BLaER1 treated with 17β-estradiol and CSF1 and Interleukin-3, amounts not matched to agents 10 nM and 100 nM (cell line): ENCODE data around the gene SPZ1.
A peak's percentile ranks its signal among the peaks of the same experiment; 100 is the strongest.
"Not testable (repeated sequence)": the region's sequence is repeated elsewhere in the genome, so short reads cannot be mapped to it uniquely, and the experiment has no call there.

Experiments
- H3K27ac ChIP-seq, 11 experiments: shearing (Covaris generic); formaldehyde crosslinking; 2 replicates each; pipeline ENCODE4 v1.8.1; 2022
- H3K27me3 ChIP-seq, 11 experiments: shearing (Covaris generic); formaldehyde crosslinking; 2 replicates each; pipeline ENCODE4 v1.8.1; 2022
- H3K36me3 ChIP-seq, 11 experiments: shearing (Covaris generic); formaldehyde crosslinking; 2 replicates each; pipeline ENCODE4 v1.8.1; 2022
- H3K4me1 ChIP-seq, 10 experiments: shearing (Covaris generic); formaldehyde crosslinking; 2 replicates each; pipeline ENCODE4 v1.8.1; 2022
- H3K4me2 ChIP-seq, 11 experiments: shearing (Covaris generic); formaldehyde crosslinking; 2 replicates each; pipeline ENCODE4 v1.8.1; 2022
- H3K4me3 ChIP-seq, 10 experiments: shearing (Covaris generic); formaldehyde crosslinking; 2 replicates each; pipeline ENCODE4 v1.8.1; 2022
- H3K9ac ChIP-seq, 11 experiments: shearing (Covaris generic); formaldehyde crosslinking; 2 replicates each; pipeline ENCODE4 v1.8.1; 2022
- H3K9me3 ChIP-seq, 11 experiments: shearing (Covaris generic); formaldehyde crosslinking; replicated peaks in 1 of 11; 2 replicates each; pipeline ENCODE4 v1.8.1; 2022
- H4K20me1 ChIP-seq, 11 experiments: shearing (Covaris generic); formaldehyde crosslinking; 2 replicates each; pipeline ENCODE4 v1.8.1; 2022
- Cebpa-rat ChIP-seq, 11 experiments: shearing (Covaris generic); IDR thresholded peaks; 2 replicates each; pipeline ENCODE4 v1.8.1; 2022

Gene SPZ1, protein sequence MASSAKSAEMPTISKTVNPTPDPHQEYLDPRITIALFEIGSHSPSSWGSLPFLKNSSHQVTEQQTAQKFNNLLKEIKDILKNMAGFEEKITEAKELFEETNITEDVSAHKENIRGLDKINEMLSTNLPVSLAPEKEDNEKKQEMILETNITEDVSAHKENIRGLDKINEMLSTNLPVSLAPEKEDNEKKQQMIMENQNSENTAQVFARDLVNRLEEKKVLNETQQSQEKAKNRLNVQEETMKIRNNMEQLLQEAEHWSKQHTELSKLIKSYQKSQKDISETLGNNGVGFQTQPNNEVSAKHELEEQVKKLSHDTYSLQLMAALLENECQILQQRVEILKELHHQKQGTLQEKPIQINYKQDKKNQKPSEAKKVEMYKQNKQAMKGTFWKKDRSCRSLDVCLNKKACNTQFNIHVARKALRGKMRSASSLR

DNA sequence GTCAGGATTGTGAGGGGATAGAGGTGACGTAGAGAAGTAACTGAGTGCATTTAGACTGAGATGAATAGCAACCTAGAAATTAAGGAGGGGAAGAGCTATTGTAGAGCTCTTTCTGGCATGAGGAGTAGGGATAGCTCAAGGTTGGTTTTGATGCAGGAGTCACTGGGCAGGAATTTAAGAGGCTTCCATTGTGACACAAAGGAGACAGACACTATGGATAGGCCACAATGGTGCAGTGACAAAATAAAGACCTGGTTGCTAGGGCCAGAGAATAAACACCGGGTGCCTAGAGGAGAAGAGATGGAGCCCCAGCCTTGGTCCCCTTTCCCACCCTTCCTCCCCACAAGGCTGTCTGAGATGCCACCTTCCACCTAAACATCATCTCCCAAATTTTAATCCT is at the start of gene SPZ1:
SPZ1 (plus strand) TSS at position 301 of the 400 bp plus-strand sequence. CDS start 214 bp downstream, outside the sequence.
- Histone ChIP-seq H3K4me3 (no peak within 1 kb of the TSS), H3K4me1 (peaks cover 0 to 15% (median 4%) of the 10 kb centered on the region in 10 experiments; a peak in 9 of 20 replicates), H3K27me3 (no peaks in the 10 kb centered on the region), H3K36me3 (no peaks in the 10 kb centered on the region), H3K4me2 (no peak within 1 kb of the TSS; a peak in 2 of 22 replicates), H4K20me1 (no peaks in the 10 kb centered on the region), H3K9me3 (peaks cover 0 to 15% (median 5%) of the 10 kb centered on the region in 11 experiments; a peak in 6 of 22 replicates), H3K9ac (no peak within 1 kb of the TSS), H3K27ac (no peak within 1 kb of the TSS)
- TF ChIP-seq Cebpa-rat (IDR thresholded peaks at IDR 0.05): no peak

DNA sequence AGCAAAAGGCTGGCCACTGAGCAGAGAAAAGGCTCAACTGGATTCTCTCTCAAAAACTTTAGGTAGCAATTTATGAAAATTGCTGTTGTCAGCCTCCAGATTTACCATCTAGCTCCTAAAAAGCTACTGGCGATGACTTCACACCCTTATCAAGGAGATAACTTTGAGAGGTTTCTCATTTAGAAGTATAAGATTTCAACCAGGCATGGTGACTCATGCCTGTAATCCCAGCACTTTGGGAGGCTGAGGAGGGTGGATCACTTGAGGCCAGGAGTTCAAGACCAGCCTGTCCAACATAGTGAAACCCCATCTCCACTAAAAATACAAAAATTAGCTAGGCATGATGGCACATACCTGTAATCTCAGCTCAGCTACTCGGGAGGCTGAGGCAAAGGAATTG is 49.3 kb upstream of the SPZ1 start:
- not testable (repeated sequence) for H3K4me3 ChIP-seq, H3K27me3 ChIP-seq, H3K9me3 ChIP-seq, H4K20me1 ChIP-seq, H3K36me3 ChIP-seq
- peak overlapping the region in 10 of 11 experiments; percentile 3 to 78 (median 37); a peak in 12 of 22 replicates for H3K9ac ChIP-seq
- peaks cover 33 to 71% (median 56%) of the 10 kb centered on the region in 10 experiments for H3K4me1 ChIP-seq
- H3K4me2 ChIP-seq: peak overlapping the region; percentile 35 to 81 (median 65)
- peak overlapping the region; percentile 34 to 89 (median 80); a peak in 21 of 22 replicates for H3K27ac ChIP-seq

DNA sequence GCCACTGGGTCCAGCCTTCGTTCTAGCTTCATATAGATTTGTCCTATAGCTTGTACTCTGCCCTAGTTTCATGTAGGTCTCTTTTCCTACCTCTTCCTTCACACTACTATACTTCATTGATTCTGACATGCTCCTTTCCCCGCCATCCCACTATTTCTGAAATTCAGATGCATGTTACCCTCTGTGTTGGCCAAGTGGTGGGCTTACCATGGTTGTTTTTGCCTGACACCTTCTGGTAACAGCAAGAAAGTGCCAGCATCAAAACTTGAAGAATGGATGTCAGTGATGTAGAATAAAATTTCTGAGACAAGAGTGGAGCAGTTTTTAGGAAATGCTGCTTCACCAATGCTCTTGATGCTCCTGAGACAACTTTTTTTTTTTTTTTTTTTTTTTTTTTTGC is 44.5 kb upstream of the SPZ1 start:
- peak overlapping the region in 8 of 11 experiments; percentile 18 to 57 (median 42); a peak in 13 of 22 replicates for H3K27ac ChIP-seq
- no peak for TF ChIP-seq Cebpa-rat (IDR thresholded peaks at IDR 0.05)

DNA sequence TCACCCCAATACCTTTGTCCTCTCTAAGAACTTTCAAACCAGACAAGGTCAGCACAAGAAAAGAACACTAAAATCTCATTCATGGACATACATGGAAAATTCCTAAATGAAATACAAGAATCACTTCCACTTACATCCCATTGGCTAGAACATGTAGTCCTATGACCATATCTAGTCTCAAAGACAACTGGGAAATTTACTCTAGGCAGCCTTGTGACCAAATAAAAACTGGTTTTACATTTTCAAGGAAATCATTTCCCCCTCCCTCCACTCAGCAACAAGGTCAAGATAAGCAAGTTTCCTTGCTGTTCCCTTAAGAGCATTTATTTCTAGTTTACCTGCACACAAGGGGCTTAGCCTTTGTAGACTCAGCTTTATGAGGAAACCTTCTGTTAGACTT is 43.6 kb upstream of the SPZ1 start:
- H3K4me1 ChIP-seq: peaks cover 19 to 48% (median 32%) of the 10 kb centered on the region in 10 experiments
- peak overlapping the region in 4 of 11 experiments; percentile 18 to 55 (median 48); a peak in 7 of 22 replicates for H3K27ac ChIP-seq
- no peaks in the 10 kb centered on the region for H4K20me1 ChIP-seq
- peak overlapping the region in 10 of 11 experiments; percentile 13 to 49 (median 24); a peak in 12 of 22 replicates for H3K4me2 ChIP-seq
- H3K9me3 ChIP-seq: no peaks in the 10 kb centered on the region
- no peak overlapping the region for H3K4me3 ChIP-seq
- H3K36me3 ChIP-seq: no peaks in the 10 kb centered on the region
- no peak overlapping the region for H3K9ac ChIP-seq
- no peaks in the 10 kb centered on the region for H3K27me3 ChIP-seq
- TF ChIP-seq Cebpa-rat (IDR thresholded peaks at IDR 0.05): no peak

More for the DNA sequence above, 44.5 kb upstream of the SPZ1 start:
- peak overlapping the region in 3 of 11 experiments; percentile 7 to 33 (median 27); a peak in 3 of 22 replicates for H3K9ac ChIP-seq
- H3K4me2 ChIP-seq: peak overlapping the region in 9 of 11 experiments; percentile 13 to 49 (median 25); a peak in 13 of 22 replicates
- no peaks in the 10 kb centered on the region for H3K9me3 ChIP-seq
- no peaks in the 10 kb centered on the region for H3K27me3 ChIP-seq
- H4K20me1 ChIP-seq: no peaks in the 10 kb centered on the region
- no peaks in the 10 kb centered on the region for H3K36me3 ChIP-seq
- peaks cover 27 to 56% (median 41%) of the 10 kb centered on the region in 10 experiments for H3K4me1 ChIP-seq
- H3K4me3 ChIP-seq: no peak overlapping the region

DNA sequence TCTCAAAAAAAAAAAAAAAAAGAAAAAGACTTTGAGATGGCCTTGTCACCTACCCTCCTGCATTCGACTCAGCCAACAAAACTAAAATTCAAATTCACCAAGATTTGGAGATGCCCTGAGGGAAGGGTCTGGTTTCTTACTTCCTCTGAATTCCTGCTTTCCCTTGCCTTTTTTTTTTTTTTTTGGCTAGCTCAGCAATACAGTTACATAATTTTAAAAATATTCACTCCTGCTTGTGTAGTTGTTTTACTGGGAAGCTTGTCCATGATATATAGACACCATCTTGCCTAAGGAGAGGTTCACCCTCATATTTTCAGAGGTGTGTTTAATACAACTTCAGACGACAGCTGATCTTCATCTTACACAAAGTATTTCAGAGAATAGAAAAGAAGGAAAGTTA is 42.6 kb upstream of the SPZ1 start:
- H3K27ac ChIP-seq: no peak overlapping the region
- no peaks in the 10 kb centered on the region for H3K9me3 ChIP-seq
- H4K20me1 ChIP-seq: no peaks in the 10 kb centered on the region
- H3K9ac ChIP-seq: no peak overlapping the region
- no peak overlapping the region for H3K4me3 ChIP-seq
- no peaks in the 10 kb centered on the region for H3K36me3 ChIP-seq
- no peaks in the 10 kb centered on the region for H3K27me3 ChIP-seq
- no peak overlapping the region; a peak in 2 of 22 replicates for H3K4me2 ChIP-seq
- H3K4me1 ChIP-seq: peaks cover 14 to 41% (median 24%) of the 10 kb centered on the region in 10 experiments; a peak in 19 of 20 replicates
- TF ChIP-seq Cebpa-rat (IDR thresholded peaks at IDR 0.05): no peak

DNA sequence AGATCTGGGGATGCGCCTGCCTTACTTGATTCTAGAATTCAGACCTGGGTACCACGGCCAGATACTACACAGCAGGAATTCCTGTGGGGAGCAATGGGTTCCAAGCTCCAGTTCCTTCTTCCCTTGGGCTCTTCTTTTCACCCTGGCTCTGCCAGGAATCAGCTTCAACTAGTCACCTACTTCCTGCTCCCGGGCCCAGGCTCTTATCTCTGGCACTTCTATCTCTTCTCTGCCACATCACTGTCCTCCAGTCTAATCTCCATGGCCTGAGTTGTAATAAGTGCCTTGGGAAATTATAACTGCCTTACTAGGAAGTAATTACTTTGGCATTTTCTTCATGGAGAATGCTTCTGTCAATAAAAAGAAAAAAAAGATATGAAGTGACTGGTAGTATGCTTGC is 37.7 kb upstream of the SPZ1 start:
- H3K27me3 ChIP-seq: no peaks in the 10 kb centered on the region
- TF ChIP-seq Cebpa-rat (IDR thresholded peaks at IDR 0.05): no peak
- no peak overlapping the region for H3K4me3 ChIP-seq
- no peaks in the 10 kb centered on the region; a peak in 2 of 22 replicates for H3K9me3 ChIP-seq
- no peak overlapping the region for H3K27ac ChIP-seq
- no peak overlapping the region for H3K9ac ChIP-seq
- H3K4me2 ChIP-seq: no peak overlapping the region
- H3K36me3 ChIP-seq: no peaks in the 10 kb centered on the region
- H3K4me1 ChIP-seq: peaks cover 0 to 4% (median 0%) of the 10 kb centered on the region in 10 experiments; a peak in 4 of 20 replicates
- H4K20me1 ChIP-seq: no peaks in the 10 kb centered on the region

DNA sequence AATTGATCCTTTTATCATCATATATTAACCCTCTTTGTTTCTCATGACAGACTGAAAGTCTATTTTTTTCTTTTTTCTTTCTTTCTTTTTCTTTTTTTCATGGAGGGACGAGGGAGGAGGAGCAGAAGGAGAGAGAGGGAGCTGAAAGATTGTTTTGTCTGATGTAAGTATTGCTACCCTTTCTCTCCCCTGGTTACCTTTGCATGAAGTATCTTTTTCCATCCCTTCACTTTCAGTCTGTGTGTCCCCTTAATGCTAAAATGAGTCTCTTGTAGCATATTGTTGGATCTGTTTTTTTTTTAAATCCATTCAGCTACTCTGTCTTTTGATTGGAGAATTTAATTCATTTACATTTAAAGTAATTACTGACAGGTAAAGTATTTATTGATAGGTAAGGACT is 36.4 kb upstream of the SPZ1 start:
- Histone ChIP-seq H3K27ac (no peak overlapping the region), H3K4me3 (no peak overlapping the region), H3K36me3 (no peaks in the 10 kb centered on the region), H3K27me3 (no peaks in the 10 kb centered on the region), H4K20me1 (no peaks in the 10 kb centered on the region), H3K9me3 (no peaks in the 10 kb centered on the region; a peak in 2 of 22 replicates), H3K9ac (no peak overlapping the region), H3K4me2 (no peak overlapping the region), H3K4me1 (no peaks in the 10 kb centered on the region)
- no peak for TF ChIP-seq Cebpa-rat (IDR thresholded peaks at IDR 0.05)

DNA sequence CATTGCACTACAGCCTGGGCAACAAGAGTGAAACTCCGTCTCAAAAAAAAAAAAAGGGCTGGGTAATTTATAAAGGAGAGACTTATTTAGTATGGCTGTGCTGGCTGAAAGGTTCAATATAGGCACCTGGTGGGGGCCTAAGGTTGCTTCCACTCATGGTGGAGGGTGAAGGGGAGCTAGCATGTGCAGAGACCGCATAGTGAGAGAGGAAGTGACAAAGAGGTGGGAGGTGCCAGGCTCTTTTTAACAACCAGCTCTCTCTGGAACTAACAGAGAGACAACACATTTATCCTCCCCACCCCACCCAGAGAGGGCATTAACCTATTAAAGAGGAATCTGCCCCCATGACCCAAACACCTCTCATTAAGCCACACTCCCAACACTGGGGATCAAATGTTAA is 35.1 kb upstream of the SPZ1 start:
- Histone ChIP-seq H3K4me1 (no peaks in the 10 kb centered on the region), H3K9me3 (no peaks in the 10 kb centered on the region; a peak in 2 of 22 replicates), H3K4me2 (no peak overlapping the region), H3K27me3 (no peaks in the 10 kb centered on the region), H3K27ac (no peak overlapping the region), H3K9ac (no peak overlapping the region), H3K36me3 (no peaks in the 10 kb centered on the region), H3K4me3 (no peak overlapping the region), H4K20me1 (no peaks in the 10 kb centered on the region)
- TF ChIP-seq Cebpa-rat (IDR thresholded peaks at IDR 0.05): no peak

DNA sequence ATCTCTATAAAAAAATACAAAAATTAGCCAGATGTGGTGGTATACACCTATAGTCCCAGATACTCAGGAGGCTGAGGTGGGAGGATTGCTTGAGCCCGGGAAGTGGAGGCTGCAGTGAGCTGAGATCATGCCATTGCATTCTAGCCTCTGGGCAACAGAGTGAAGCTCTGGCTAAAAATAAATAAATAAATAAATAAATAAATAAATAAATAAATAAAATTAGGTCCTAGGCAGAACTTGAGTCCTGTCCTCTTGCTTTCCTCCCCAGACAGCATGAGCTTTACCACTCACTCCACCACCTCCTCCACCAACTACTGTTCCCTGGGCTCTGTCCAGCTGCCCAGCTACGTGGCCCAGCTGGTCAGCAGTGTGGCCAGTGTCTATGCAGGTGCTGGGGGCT is 31.6 kb upstream of the SPZ1 start:
- no peak for TF ChIP-seq Cebpa-rat (IDR thresholded peaks at IDR 0.05)
- Histone ChIP-seq H3K9me3 (no peaks in the 10 kb centered on the region; a peak in 2 of 22 replicates), H3K36me3 (no peaks in the 10 kb centered on the region), H3K9ac (no peak overlapping the region), H3K4me1 (no peaks in the 10 kb centered on the region), H3K4me2 (no peak overlapping the region), H3K4me3 (no peak overlapping the region), H3K27me3 (no peaks in the 10 kb centered on the region), H4K20me1 (no peaks in the 10 kb centered on the region), H3K27ac (no peak overlapping the region)
